HepG2 (cell line): ENCODE results near the gene CD4. TPM values are rescaled to one million over a fixed set of nuclear protein-coding genes. Genes with fewer than 3 reads are reported as not detected.

Source experiments
- BCL3 ChIP-seq: sonication (generic); formaldehyde crosslinking; IDR thresholded peaks from 2 replicates; pipeline ENCODE4 v1.5.1; 2020; ENCODE audit warnings: mild to moderate bottlenecking, missing genetic modification reagents, moderate library complexity
- CBX5 ChIP-seq: sonication (generic); formaldehyde crosslinking; IDR thresholded peaks from 2 replicates; pipeline ENCODE4 v1.4.0; 2020; ENCODE audit warnings: missing genetic modification reagents, borderline replicate concordance
- HIVEP1 ChIP-seq: sonication (generic); formaldehyde crosslinking; IDR thresholded peaks from 2 replicates; pipeline ENCODE4 v1.4.0; 2020; ENCODE audit warnings: mild to moderate bottlenecking, missing genetic modification reagents
- KDM4B ChIP-seq: sonication (generic); formaldehyde crosslinking; IDR thresholded peaks from 2 replicates; pipeline ENCODE4 v1.4.0; 2020; ENCODE audit warnings: missing genetic modification reagents
- NBN ChIP-seq: fragments of 450-650 bp; conservative IDR thresholded peaks from 2 replicates; pipeline ENCODE4 v1.6.1; 2017
- SP2 ChIP-seq: sonication (generic); formaldehyde crosslinking; IDR thresholded peaks from 2 replicates; pipeline ENCODE4 v1.5.1; 2020; ENCODE audit warnings: mild to moderate bottlenecking, missing genetic modification reagents
- ZBTB21 ChIP-seq: sonication (generic); formaldehyde crosslinking; IDR thresholded peaks from 2 replicates; pipeline ENCODE4 v1.4.0; 2020; ENCODE audit warnings: missing genetic modification reagents
- ZHX2 ChIP-seq, 2 experiments: sonication (generic) in 1 of 2; formaldehyde crosslinking in 1 of 2; IDR thresholded peaks; 2 replicates each; pipeline versions ENCODE4 v1.6.1 to v1.9.0; 2014 to 2022; ENCODE audit warnings: antibody characterized with exemption in 1 of 2, borderline replicate concordance in 1 of 2, inconsistent platforms in 1 of 2, low read depth in 1 of 2, missing genetic modification reagents in 1 of 2
- ZNF136 ChIP-seq: sonication (generic); formaldehyde crosslinking; IDR thresholded peaks from 2 replicates; pipeline ENCODE4 v1.8.1; 2022; ENCODE audit warnings: low read depth, mild to moderate bottlenecking, moderate library complexity, missing genetic modification reagents
- ZNF333 ChIP-seq: sonication (generic); formaldehyde crosslinking; IDR thresholded peaks from 2 replicates; pipeline ENCODE4 v1.4.0; 2020; ENCODE audit warnings: mild to moderate bottlenecking, missing genetic modification reagents, borderline replicate concordance
- ZNF432 ChIP-seq: sonication (generic); formaldehyde crosslinking; IDR thresholded peaks from 2 replicates; pipeline ENCODE4 v1.5.0; 2020; ENCODE audit warnings: missing genetic modification reagents, mild to moderate bottlenecking, borderline replicate concordance
- ZNF446 ChIP-seq: sonication (generic); formaldehyde crosslinking; IDR thresholded peaks from 2 replicates; pipeline ENCODE4 v1.5.0; 2020; ENCODE audit warnings: mild to moderate bottlenecking, missing genetic modification reagents
- ZNF772 ChIP-seq: sonication (generic); formaldehyde crosslinking; IDR thresholded peaks from 2 replicates; pipeline ENCODE4 v1.5.0; 2020; ENCODE audit warnings: mild to moderate bottlenecking, missing genetic modification reagents
- ZNF776 ChIP-seq: sonication (generic); formaldehyde crosslinking; IDR thresholded peaks from 2 replicates; pipeline ENCODE4 v1.4.0; 2020; ENCODE audit warnings: mild to moderate bottlenecking, missing genetic modification reagents
- ZNF839 ChIP-seq: sonication (generic); formaldehyde crosslinking; IDR thresholded peaks from 2 replicates; pipeline ENCODE4 v1.4.0; 2020; ENCODE audit warnings: missing genetic modification reagents, mild to moderate bottlenecking, borderline replicate concordance
- polyA plus RNA-seq, 8 experiments: library from polyadenylated mRNA; depleted of rRNA in 3 of 8; stranded (reverse) in 7 of 8; unstranded in 1 of 8; fragments of >200 nt; fragmentation: Illumina TruSeq in 4 of 8; extraction: Trizol in 4 of 8; gene quantifications; 2 replicates each; pipeline versions ENCODE4 v1.2.1 to v1.2.3, GENCODE V29; 2011 to 2016; ENCODE audit warnings: low read depth in 4 of 8, missing spikeins in 1 of 8, mixed read lengths in 1 of 8; ENCODE audit not compliant: insufficient read depth in 1 of 8
- total RNA-seq, 5 experiments: library from RNA; depleted of rRNA; stranded (reverse); fragments of >200 nt; fragmentation: Illumina TruSeq; extraction: Trizol; gene quantifications; 2 replicates each; pipeline ENCODE4 v1.2.3, GENCODE V29; 2016; ENCODE audit warnings: low read depth in 1 of 5
- TF ChIP-seq, protein P1 (sequence below): sonication (generic); formaldehyde crosslinking; IDR thresholded peaks from 2 replicates; pipeline ENCODE4 v1.8.0; 2023; ENCODE audit warnings: mild to moderate bottlenecking, missing genetic modification reagents
- TF ChIP-seq, protein P2 (sequence below): sonication (generic); formaldehyde crosslinking; IDR thresholded peaks from 2 replicates; pipeline ENCODE4 v1.4.0; 2020; ENCODE audit warnings: mild to moderate bottlenecking, missing genetic modification reagents
- TF ChIP-seq, protein P3 (sequence below): sonication (generic); formaldehyde crosslinking; IDR thresholded peaks from 2 replicates; pipeline ENCODE4 v1.8.0; 2022; ENCODE audit warnings: missing genetic modification reagents, mild to moderate bottlenecking, inconsistent platforms, borderline replicate concordance

CD4 gene
- total and polyA plus RNA-seq, 2 of the 13 experiments (the other 11 are each of a cell fraction or from before 2014, with no cell fraction given) = 0.07 to 0.95 TPM

DNA sequence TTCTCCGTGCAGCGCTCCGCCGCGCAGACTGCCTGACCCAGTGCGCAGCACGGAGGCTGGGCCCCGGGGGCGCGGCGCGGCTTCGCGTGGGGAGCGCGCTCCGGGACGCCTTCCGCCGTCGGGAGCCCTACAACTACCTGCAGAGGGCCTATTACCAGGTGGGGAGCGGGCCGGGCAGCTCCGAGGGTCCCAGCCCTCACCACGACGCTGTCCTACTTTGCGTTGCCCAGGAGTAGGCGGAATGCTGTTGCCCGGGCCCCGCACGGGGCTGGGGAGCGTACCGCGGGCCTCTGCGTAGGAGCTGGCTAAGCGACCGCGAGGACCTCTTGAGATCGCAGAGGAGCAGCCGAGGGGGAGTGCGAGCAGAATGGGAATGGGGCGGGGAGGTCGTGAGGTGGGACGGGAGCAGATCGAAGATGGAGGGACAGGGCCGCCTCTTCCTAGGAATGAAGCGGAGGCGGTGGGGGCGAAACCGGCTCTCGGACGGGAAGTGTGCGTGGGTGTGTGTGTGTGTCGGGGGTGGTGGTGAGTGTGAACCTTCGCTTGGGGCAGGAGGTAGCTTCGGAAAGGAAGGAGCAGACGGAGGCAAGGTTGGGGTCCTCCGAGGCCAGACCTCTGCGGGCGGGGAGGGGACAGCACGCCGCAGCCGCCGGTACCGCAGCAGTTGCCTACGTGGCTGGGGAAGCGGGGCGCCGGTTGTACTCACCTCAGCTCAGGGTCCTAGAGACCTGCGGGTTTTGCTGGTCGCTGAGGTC lies 39.6 kb downstream of the CD4 start (continued):
- no peak for TF ChIP-seq ZHX2 (IDR thresholded peaks at IDR 0.05; ENCODE audit: low read depth)
- TF ChIP-seq ZHX2 (CRISPR knock-in tag; IDR thresholded peaks at IDR 0.05; ENCODE audit: borderline replicate concordance) = no peak
- TF ChIP-seq ZBTB21 (CRISPR knock-in tag) = no peak
- TF ChIP-seq, protein P1, sequence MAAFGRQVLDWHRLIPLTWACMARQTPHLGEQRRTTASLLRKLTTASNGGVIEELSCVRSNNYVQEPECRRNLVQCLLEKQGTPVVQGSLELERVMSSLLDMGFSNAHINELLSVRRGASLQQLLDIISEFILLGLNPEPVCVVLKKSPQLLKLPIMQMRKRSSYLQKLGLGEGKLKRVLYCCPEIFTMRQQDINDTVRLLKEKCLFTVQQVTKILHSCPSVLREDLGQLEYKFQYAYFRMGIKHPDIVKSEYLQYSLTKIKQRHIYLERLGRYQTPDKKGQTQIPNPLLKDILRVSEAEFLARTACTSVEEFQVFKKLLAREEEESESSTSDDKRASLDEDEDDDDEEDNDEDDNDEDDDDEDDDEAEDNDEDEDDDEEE = no peak
- no peak for TF ChIP-seq NBN
- TF ChIP-seq, protein P2, sequence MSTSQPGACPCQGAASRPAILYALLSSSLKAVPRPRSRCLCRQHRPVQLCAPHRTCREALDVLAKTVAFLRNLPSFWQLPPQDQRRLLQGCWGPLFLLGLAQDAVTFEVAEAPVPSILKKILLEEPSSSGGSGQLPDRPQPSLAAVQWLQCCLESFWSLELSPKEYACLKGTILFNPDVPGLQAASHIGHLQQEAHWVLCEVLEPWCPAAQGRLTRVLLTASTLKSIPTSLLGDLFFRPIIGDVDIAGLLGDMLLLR = 0 out of 2 replicates have a peak, but pooled peaks have one; percentile 25
- 0 out of 2 replicates have a peak, but pooled peaks have one; percentile 18 for TF ChIP-seq SP2 (CRISPR knock-in tag)
- TF ChIP-seq ZNF772 (CRISPR knock-in tag) = peak; percentile 47; the same call in 1 of the 2 replicates
- TF ChIP-seq ZNF136 (CRISPR knock-in tag) = no peak
- TF ChIP-seq ZNF432 (CRISPR knock-in tag) = 0 out of 2 replicates have a peak, but pooled peaks have one; percentile 40
- no peak for TF ChIP-seq CBX5
- TF ChIP-seq BCL3 = peak; percentile 65; the same call in 1 of the 2 replicates
- TF ChIP-seq KDM4B (CRISPR knock-in tag) = no peak; the same call in 1 of the 2 replicates
- TF ChIP-seq HIVEP1 (CRISPR knock-in tag) = peak; percentile 66
- TF ChIP-seq ZNF839 = no peak
- peak; percentile 46; the same call in 1 of the 2 replicates for TF ChIP-seq ZNF446
- 0 out of 2 replicates have a peak, but pooled peaks have one; percentile 39 for TF ChIP-seq ZNF333 (CRISPR knock-in tag)
- TF ChIP-seq, protein P3, sequence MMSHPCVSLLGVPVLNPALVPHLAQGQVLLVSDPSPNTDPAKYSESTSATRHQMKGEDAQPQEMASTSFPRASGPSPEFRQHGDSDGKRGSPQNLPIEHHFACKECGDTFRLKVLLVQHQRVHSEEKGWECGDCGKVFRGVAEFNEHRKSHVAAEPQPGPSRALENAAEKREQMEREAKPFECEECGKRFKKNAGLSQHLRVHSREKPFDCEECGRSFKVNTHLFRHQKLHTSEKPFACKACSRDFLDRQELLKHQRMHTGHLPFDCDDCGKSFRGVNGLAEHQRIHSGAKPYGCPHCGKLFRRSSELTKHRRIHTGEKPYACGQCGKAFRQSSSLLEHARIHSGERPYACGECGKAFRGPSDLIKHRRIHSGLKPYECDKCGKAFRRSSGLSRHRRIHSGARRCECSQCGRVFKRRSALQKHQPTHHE (CRISPR knock-in tag) = peak; percentile 26; the same call in 1 of the 2 replicates
- TF ChIP-seq ZNF776 = peak; percentile 44
